ENCODE results near the gene SSNA1. TPM values are rescaled to one million over a fixed set of nuclear protein-coding genes. Genes with fewer than 3 reads are reported as not detected.

SSNA1 gene
- total RNA-seq, 4 donors from 2014 or later: 93.5 to 104 (median 99.8) TPM

DNA sequence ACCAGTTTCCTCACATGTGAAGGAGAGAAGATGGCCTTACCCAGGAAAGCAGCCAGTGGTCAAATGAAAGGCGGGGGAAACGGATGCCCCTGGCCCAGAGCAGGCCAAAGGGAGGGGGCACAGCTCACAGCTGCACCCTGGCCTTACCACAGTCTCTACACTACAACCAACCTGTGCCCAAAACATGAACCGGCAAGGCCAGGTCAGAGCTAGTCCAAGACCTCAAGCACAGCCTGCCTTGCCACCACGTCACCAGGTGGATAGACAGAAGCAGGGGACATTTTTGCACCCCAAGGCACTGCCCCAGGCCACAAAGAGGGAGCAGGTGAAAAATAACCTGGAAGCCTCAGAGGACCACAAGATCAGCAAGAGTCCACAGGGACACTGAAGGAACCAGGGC is 45.0 kb upstream of the SSNA1 start:
- Histone ChIP-seq H3K9me3 (no peaks in the 10 kb centered on the region), H3K27ac (no peak overlapping the region), H3K36me3 (no peaks in the 10 kb centered on the region), H3K27me3 (peaks cover 82% of the 10 kb centered on the region), H3K4me3 (no peak overlapping the region), H3K4me1 (peaks cover 0 to 4% (median 0%) of the 10 kb centered on the region in 4 donors)
- in situ Hi-C loops (cut with MboI; ENCODE audit: low pct_ligation_motif_present in 1 of 4, low pct_unique_long_range_greater_than_20kb in 1 of 4, low sequenced_read_pairs in 3 of 4) (no loop called here), intact Hi-C loops (cut with DNase I; ENCODE audit: low total_unique reads) (no loop called here)
- no peak for TF ChIP-seq POLR2A (IDR thresholded peaks at IDR 0.05)
- TF ChIP-seq CTCF (IDR thresholded peaks at IDR 0.05): no peak
- TF ChIP-seq POLR2AphosphoS5 (IDR thresholded peaks at IDR 0.05): no peak
- TF ChIP-seq EP300 (IDR thresholded peaks at IDR 0.05; ENCODE audit: low read depth): no peak
- DNase-seq: no peak
- 57% methylated on average over 4 of the region's 4 CpGs; no CpG with 5 or more reads in 1 of the 2 donors for WGBS, 2 donors (ENCODE audit: low coverage in 1 of 2)

- H3K27ac ChIP-seq: no peak overlapping the region
- no peaks in the 10 kb centered on the region for H3K36me3 ChIP-seq
- TF ChIP-seq POLR2AphosphoS5 (IDR thresholded peaks at IDR 0.05) (no peak), POLR2A (IDR thresholded peaks at IDR 0.05) (no peak), CTCF (IDR thresholded peaks at IDR 0.05) (no peak), EP300 (IDR thresholded peaks at IDR 0.05; ENCODE audit: low read depth) (no peak)
- no peaks in the 10 kb centered on the region for H3K4me1 ChIP-seq
- peaks cover 61% of the 10 kb centered on the region for H3K27me3 ChIP-seq
- WGBS, 2 donors (ENCODE audit: low coverage in 1 of 2): 57 to 94% methylated on average over 3 to 48 of the region's 49 CpGs
- in situ Hi-C loops (cut with MboI; ENCODE audit: low pct_ligation_motif_present in 1 of 4, low pct_unique_long_range_greater_than_20kb in 1 of 4, low sequenced_read_pairs in 3 of 4) (no loop called here), intact Hi-C loops (cut with DNase I; ENCODE audit: low total_unique reads) (loop anchor here (1.0 kb wide), 1 partner anchor 8 kb away; no protein-coding TSS in a partner anchor)
- H3K9me3 ChIP-seq: no peaks in the 10 kb centered on the region
- no peak for DNase-seq
- no peak overlapping the region for H3K4me3 ChIP-seq
Observed at GRCh38 chr9:137145731-137146526, 42.5 kb upstream of the SSNA1 start.

DNA sequence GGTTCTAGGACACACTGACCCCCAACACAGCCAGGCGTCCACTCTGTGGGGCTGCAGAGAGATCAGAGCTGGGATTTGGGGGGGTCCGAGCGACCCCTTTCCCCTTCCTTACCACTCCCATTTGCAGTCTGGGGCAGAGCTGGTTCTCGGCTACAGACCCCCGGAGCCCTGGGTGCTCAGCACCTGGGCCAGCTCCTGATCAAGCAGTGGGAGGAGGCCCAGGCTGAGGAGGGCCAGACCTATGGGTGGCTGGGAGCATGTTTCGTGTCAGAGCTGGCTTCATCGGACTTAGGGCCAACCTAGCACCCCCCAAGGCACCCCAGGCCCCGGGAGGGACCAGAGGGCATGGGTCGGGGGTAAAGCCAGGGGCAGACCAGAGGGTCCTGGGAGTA is 42.0 kb upstream of the SSNA1 start:
- TF ChIP-seq POLR2AphosphoS5 (IDR thresholded peaks at IDR 0.05): no peak
- TF ChIP-seq POLR2A (IDR thresholded peaks at IDR 0.05): no peak
- no peak for TF ChIP-seq CTCF (IDR thresholded peaks at IDR 0.05)
- no peak for TF ChIP-seq EP300 (IDR thresholded peaks at IDR 0.05; ENCODE audit: low read depth)
- H3K36me3 ChIP-seq: no peaks in the 10 kb centered on the region
- no peaks in the 10 kb centered on the region for H3K4me1 ChIP-seq
- peaks cover 55% of the 10 kb centered on the region for H3K27me3 ChIP-seq
- no peak for DNase-seq
- in situ Hi-C loops (cut with MboI; ENCODE audit: low pct_ligation_motif_present in 1 of 4, low pct_unique_long_range_greater_than_20kb in 1 of 4, low sequenced_read_pairs in 3 of 4): no loop called here
- H3K4me3 ChIP-seq: no peak overlapping the region
- 56% methylated on average over 7 of the region's 9 CpGs; no CpG with 5 or more reads in 1 of the 2 donors for WGBS, 2 donors (ENCODE audit: low coverage in 1 of 2)
- H3K27ac ChIP-seq: no peak overlapping the region
- intact Hi-C loops (cut with DNase I; ENCODE audit: low total_unique reads): no loop called here
- no peaks in the 10 kb centered on the region for H3K9me3 ChIP-seq

- Histone ChIP-seq H3K27ac (no peak overlapping the region), H3K4me3 (no peak overlapping the region), H3K36me3 (no peaks in the 10 kb centered on the region), H3K9me3 (no peaks in the 10 kb centered on the region), H3K4me1 (no peaks in the 10 kb centered on the region), H3K27me3 (peaks cover 49% of the 10 kb centered on the region)
- intact Hi-C loops (cut with DNase I; ENCODE audit: low total_unique reads) (no loop called here), in situ Hi-C loops (cut with MboI; ENCODE audit: low pct_ligation_motif_present in 1 of 4, low pct_unique_long_range_greater_than_20kb in 1 of 4, low sequenced_read_pairs in 3 of 4) (no loop called here)
- DNase-seq: no peak
- WGBS, 2 donors (ENCODE audit: low coverage in 1 of 2): 81% methylated on average over 25 of the region's 26 CpGs; no CpG with 5 or more reads in 1 of the 2 donors
- TF ChIP-seq POLR2AphosphoS5 (IDR thresholded peaks at IDR 0.05): no peak
- TF ChIP-seq EP300 (IDR thresholded peaks at IDR 0.05; ENCODE audit: low read depth): no peak
- no peak for TF ChIP-seq POLR2A (IDR thresholded peaks at IDR 0.05)
- TF ChIP-seq CTCF (IDR thresholded peaks at IDR 0.05): no peak
Observed at GRCh38 chr9:137147091-137147792, 41.2 kb upstream of the SSNA1 start.
